ENCODE measurements around the gene FAM193B. TPM values are rescaled to one million over a fixed set of nuclear protein-coding genes. Genes with fewer than 3 reads are reported as not detected.

FAM193B gene
- total and polyA plus RNA-seq, 9 of the 15 experiments (the other 6 are each of a cell fraction or from before 2014, with no cell fraction given) = 4.4 to 76.4 (median 37.3) TPM

DNA sequence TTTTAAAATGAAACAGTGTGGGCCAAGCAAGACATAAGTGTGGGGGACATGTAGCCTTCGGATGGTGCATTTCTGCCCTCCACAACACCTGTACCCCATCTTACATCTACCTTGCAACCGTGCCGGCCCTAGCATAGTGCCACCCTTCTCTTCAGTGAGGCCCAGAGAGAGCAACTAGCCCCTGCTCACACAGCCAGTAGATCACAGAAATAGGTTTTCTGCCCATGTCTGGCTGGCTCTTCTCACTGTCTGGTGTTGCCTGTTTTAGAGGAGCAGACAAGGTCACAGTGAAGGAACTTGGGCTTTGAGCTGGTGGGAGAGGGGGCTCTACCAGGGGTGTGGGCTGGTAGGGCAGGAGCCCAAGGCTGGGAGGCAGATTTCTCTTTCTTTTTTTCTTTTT lies 68.1 kb downstream of the FAM193B start:
- DNase-seq (ENCODE audit: extremely low read depth in 1 of 4, low spot score in 3 of 4) (no peak), ATAC-seq (no peak), FAIRE-seq (no peak)
- no peaks in the 10 kb centered on the region for H3K79me2 ChIP-seq (ENCODE audit: control insufficient read depth, insufficient read depth, low read length)
- H3K4me1 ChIP-seq (replicated peaks in 1 of 2; ENCODE audit: control insufficient read depth in 2 of 2, insufficient read depth in 2 of 2, low read length in 2 of 2) = peaks cover under 1 to 47% of the 10 kb centered on the region in 2 experiments; a peak in 3 of 5 replicates
- no peaks in the 10 kb centered on the region for H3K27me3 ChIP-seq (ENCODE audit: control insufficient read depth in 2 of 2, insufficient read depth in 2 of 2, low read length in 2 of 2)
- no peak overlapping the region; a peak in 1 of 4 replicates for H3K9ac ChIP-seq (ENCODE audit: insufficient read depth in 1 of 2, low read depth in 2 of 2, low read length in 2 of 2)
- POLR2A ChIA-PET = interaction anchor here (0.6 to 2.4 kb wide), 5 partner anchors 8 to 107 kb away, joined by 3 to 14 read pairs (median 4); no protein-coding TSS in a partner anchor
- BruUV-seq (replicated peaks) = no TSS peak
- no peak overlapping the region for H3K4me2 ChIP-seq (ENCODE audit: insufficient read depth, low read length)
- WGBS (ENCODE audit: insufficient coverage, low coverage, missing lambda C conversion rate) = 98% methylated on average over 3 of the region's 3 CpGs
- intact Hi-C loops (cut with micrococcal nuclease) = no loop called here
- H2AFZ ChIP-seq (ENCODE audit: low read depth, low read length) = no peak overlapping the region
- in situ Hi-C loops (cut with MboI) = no loop called here
- H3K9me1 ChIP-seq (ENCODE audit: control insufficient read depth, insufficient read depth, low read length) = no peaks in the 10 kb centered on the region
- CTCF ChIA-PET (ENCODE audit: low intra/inter-chr PET ratio) = no interaction called here
- H3K4me3 ChIP-seq = no peak overlapping the region
- peaks cover 76% of the 10 kb centered on the region; the same call in 2 of the 3 replicates for H3K36me3 ChIP-seq (ENCODE audit: control insufficient read depth, insufficient read depth, low read length)
- 0 out of 2 replicates have a peak, but pooled peaks cover 3% of the 10 kb centered on the region for H4K20me1 ChIP-seq (replicated peaks; ENCODE audit: control insufficient read depth, insufficient read depth, low read length)
- H3K9me3 ChIP-seq (replicated peaks; ENCODE audit: control insufficient read depth, insufficient read depth, low read depth, low read length) = no peaks in the 10 kb centered on the region
- no peak overlapping the region for H3K27ac ChIP-seq (ENCODE audit: extremely low read depth, low read depth, low read length)
- TF ChIP-seq ZKSCAN1 (IDR thresholded peaks at IDR 0.05; ENCODE audit: low read depth, low read length) (no peak), HOXB6 (CRISPR knock-in tag; IDR thresholded peaks at IDR 0.05; ENCODE audit: borderline replicate concordance) (no peak), ZFP91 (CRISPR knock-in tag; IDR thresholded peaks at IDR 0.05) (no peak), IRF9 (tag; IDR thresholded peaks at IDR 0.05) (no peak)
- TF ChIP-seq, protein P1, sequence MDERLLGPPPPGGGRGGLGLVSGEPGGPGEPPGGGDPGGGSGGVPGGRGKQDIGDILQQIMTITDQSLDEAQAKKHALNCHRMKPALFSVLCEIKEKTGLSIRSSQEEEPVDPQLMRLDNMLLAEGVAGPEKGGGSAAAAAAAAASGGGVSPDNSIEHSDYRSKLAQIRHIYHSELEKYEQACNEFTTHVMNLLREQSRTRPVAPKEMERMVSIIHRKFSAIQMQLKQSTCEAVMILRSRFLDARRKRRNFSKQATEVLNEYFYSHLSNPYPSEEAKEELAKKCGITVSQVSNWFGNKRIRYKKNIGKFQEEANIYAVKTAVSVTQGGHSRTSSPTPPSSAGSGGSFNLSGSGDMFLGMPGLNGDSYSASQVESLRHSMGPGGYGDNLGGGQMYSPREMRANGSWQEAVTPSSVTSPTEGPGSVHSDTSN (CRISPR knock-in tag; IDR thresholded peaks at IDR 0.05; ENCODE audit: low read depth) = no peak
- TF ChIP-seq, protein P1 (tag; conservative IDR thresholded peaks at IDR 0.05; ENCODE audit: low read depth) = no peak

All from K562 (cell line).